ENCODE data around the gene SPNS1.

Gene SPNS1

DNA sequence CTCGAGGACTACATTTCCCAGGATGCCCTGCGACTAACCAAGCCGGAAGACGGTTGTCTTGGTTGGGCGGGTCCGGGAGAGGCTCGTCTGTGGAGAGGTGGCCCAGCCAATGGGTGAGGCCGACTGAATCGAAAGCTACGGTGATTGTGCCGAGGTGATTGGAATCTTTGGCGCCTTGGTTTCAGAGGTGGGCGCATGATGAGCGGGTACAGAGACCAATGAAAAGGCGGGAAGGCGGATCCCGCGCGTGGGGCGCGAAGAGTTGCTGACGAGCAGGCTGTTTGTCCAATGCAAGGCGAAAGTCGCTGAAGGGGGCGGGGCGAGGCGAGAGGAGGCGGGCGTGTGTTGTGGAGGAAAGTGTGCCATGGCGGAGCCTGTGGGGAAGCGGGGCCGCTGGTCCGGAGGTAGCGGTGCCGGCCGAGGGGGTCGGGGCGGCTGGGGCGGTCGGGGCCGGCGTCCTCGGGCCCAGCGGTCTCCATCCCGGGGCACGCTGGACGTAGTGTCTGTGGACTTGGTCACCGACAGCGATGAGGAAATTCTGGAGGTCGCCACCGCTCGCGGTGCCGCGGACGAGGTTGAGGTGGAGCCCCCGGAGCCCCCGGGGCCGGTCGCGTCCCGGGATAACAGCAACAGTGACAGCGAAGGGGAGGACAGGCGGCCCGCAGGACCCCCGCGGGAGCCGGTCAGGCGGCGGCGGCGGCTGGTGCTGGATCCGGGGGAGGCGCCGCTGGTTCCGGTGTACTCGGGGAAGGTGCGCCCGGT lies 23.7 kb upstream of the SPNS1 start, which contains the start of gene NFATC2IP:
Gene NFATC2IP, plus strand, starts transcription at position 290 of the 762 bp plus-strand sequence. Its CDS starts 75 bp downstream, at position 365.
- peak; percentile 99 for DNase-seq (ENCODE audit: extremely low spot score)
- ChIA-PET CTCF (no interaction called here), POLR2A (interaction anchor here (0.5 kb wide), 1 partner anchor 97 kb away, joined by 8 read pairs; no protein-coding TSS in a partner anchor)
- TF ChIP-seq, protein P1, sequence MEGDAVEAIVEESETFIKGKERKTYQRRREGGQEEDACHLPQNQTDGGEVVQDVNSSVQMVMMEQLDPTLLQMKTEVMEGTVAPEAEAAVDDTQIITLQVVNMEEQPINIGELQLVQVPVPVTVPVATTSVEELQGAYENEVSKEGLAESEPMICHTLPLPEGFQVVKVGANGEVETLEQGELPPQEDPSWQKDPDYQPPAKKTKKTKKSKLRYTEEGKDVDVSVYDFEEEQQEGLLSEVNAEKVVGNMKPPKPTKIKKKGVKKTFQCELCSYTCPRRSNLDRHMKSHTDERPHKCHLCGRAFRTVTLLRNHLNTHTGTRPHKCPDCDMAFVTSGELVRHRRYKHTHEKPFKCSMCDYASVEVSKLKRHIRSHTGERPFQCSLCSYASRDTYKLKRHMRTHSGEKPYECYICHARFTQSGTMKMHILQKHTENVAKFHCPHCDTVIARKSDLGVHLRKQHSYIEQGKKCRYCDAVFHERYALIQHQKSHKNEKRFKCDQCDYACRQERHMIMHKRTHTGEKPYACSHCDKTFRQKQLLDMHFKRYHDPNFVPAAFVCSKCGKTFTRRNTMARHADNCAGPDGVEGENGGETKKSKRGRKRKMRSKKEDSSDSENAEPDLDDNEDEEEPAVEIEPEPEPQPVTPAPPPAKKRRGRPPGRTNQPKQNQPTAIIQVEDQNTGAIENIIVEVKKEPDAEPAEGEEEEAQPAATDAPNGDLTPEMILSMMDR (IDR thresholded peaks at IDR 0.05; ENCODE audit: control extremely low read depth, extremely low read depth, low read depth, missing control alignments): no peak

- no peak for DNase-seq (ENCODE audit: extremely low spot score)
- ChIA-PET CTCF (interaction anchor here (0.6 kb wide), 1 partner anchor 26 kb away, joined by 3 read pairs; no protein-coding TSS in a partner anchor), POLR2A (no interaction called here)
- TF ChIP-seq, protein P1 (IDR thresholded peaks at IDR 0.05; ENCODE audit: control extremely low read depth, extremely low read depth, low read depth, missing control alignments): no peak
Measured at GRCh38 chr16:28951410-28951943, 23.1 kb upstream of the SPNS1 start.

GRCh38 chr16:28958216-28958615 lies 16.4 kb upstream of the SPNS1 start:
- POLR2A ChIA-PET: no interaction called here
- CTCF ChIA-PET: interaction anchor here (1.2 to 1.9 kb wide), 2 partner anchors 13 to 16 kb away, joined by 3 to 9 read pairs; partner anchors contain the start of gene SPNS1
- DNase-seq (ENCODE audit: extremely low spot score): no peak
- TF ChIP-seq, protein P1 (IDR thresholded peaks at IDR 0.05; ENCODE audit: control extremely low read depth, extremely low read depth, low read depth, missing control alignments): no peak

DNA sequence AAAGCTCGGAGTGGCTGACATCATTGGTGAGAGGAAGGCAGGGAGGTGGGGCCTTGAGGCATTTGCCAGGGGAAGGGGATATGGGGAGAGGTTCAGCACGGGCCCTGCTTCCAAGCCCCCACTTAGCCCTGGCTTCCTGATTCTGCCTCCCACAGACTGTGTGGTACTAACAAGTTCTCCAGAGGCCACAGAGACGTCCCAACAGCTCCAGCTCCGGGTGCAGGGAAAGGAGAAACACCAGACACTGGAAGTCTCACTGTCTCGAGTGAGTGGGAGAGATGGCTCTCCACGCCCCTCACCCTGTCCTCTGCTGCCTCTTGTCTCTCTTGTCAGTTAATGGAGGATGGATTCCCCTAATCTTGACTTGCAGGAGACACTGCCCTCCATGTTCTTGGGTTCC lies 15.7 kb upstream of the SPNS1 start:
- TF ChIP-seq, protein P1 (IDR thresholded peaks at IDR 0.05; ENCODE audit: control extremely low read depth, extremely low read depth, low read depth, missing control alignments): no peak
- CTCF ChIA-PET: interaction anchor here (1.2 to 1.9 kb wide), 2 partner anchors 13 to 15 kb away, joined by 3 to 9 read pairs; partner anchors contain the start of gene SPNS1
- POLR2A ChIA-PET: no interaction called here
- no peak for DNase-seq (ENCODE audit: extremely low spot score)

GRCh38 chr16:28964072-28964471 lies 10.5 kb upstream of the SPNS1 start:
- ChIA-PET POLR2A (interaction anchor here (1.0 kb wide), 1 partner anchor 9 kb away, joined by 3 read pairs; no protein-coding TSS in a partner anchor), CTCF (no interaction called here)
- TF ChIP-seq, protein P1 (IDR thresholded peaks at IDR 0.05; ENCODE audit: control extremely low read depth, extremely low read depth, low read depth, missing control alignments): no peak
- DNase-seq (ENCODE audit: extremely low spot score): no peak

DNA sequence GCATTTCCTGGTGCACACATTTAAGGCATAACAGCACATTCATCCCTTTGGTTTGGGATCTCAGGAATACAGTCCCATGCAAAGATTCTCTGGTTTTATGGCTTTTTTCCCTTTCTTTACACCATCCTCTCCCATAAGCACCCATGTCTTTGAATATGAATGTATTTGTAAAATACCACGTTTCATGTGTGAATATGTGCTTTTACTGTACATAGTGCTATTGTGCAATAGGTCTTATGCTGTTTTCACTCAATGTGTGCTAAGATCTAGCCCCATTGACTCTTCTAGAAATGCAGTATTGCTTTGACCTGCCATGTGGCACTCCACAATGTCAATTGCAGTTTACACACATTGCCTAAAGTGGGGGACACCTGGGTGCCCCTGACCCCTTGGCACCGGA lies 10.1 kb upstream of the SPNS1 start:
- ChIA-PET CTCF (no interaction called here), POLR2A (no interaction called here)

More for the DNA sequence above, 10.1 kb upstream of the SPNS1 start:
- TF ChIP-seq, protein P1 (IDR thresholded peaks at IDR 0.05; ENCODE audit: control extremely low read depth, extremely low read depth, low read depth, missing control alignments): no peak
- DNase-seq (ENCODE audit: extremely low spot score): no peak

Measured in GM10248 (cell line).